Measurements from ENCODE around the gene ABLIM1. TPM values are rescaled to one million over a fixed set of nuclear protein-coding genes. Genes with fewer than 3 reads are reported as not detected.

ABLIM1 gene
- total RNA-seq, 3 donors from 2014 or later, result 89.0 to 216 (median 131) TPM

GRCh38 chr10:114430688-114431413 lies 227.2 kb downstream of the ABLIM1 start:
- peaks cover 0 to 4% of the 10 kb centered on the region in 2 donors for H3K4me1 ChIP-seq
- no peak for DNase-seq (ENCODE audit: low spot score in 2 of 2)
- no peaks in the 10 kb centered on the region for H3K27me3 ChIP-seq
- no peak overlapping the region for H3K4me3 ChIP-seq
- no peaks in the 10 kb centered on the region for H3K9me3 ChIP-seq
- no peak overlapping the region for H3K27ac ChIP-seq
- intact Hi-C loops (cut with DNase I; ENCODE audit: low total_unique reads), result no loop called here
- H3K36me3 ChIP-seq, result no peaks in the 10 kb centered on the region
- no peak for TF ChIP-seq POLR2AphosphoS5 (IDR thresholded peaks at IDR 0.05)
- TF ChIP-seq POLR2A (IDR thresholded peaks at IDR 0.05), result no peak
- TF ChIP-seq CTCF (IDR thresholded peaks at IDR 0.05), result no peak

- Histone ChIP-seq H3K9me3 (no peaks in the 10 kb centered on the region), H3K27me3 (no peaks in the 10 kb centered on the region), H3K27ac (no peak overlapping the region), H3K4me1 (peaks cover 0 to 4% of the 10 kb centered on the region in 2 donors), H3K4me3 (no peak overlapping the region), H3K36me3 (no peaks in the 10 kb centered on the region)
- DNase-seq (ENCODE audit: low spot score in 2 of 2), result no peak
- intact Hi-C loops (cut with DNase I; ENCODE audit: low total_unique reads), result no loop called here
- TF ChIP-seq POLR2AphosphoS5 (IDR thresholded peaks at IDR 0.05), result no peak
- no peak for TF ChIP-seq POLR2A (IDR thresholded peaks at IDR 0.05)
- TF ChIP-seq CTCF (IDR thresholded peaks at IDR 0.05), result no peak
Observed at GRCh38 chr10:114429581-114430335, 228.3 kb downstream of the ABLIM1 start.

- Histone ChIP-seq H3K4me3 (no peak overlapping the region), H3K4me1 (peaks cover 0 to 4% of the 10 kb centered on the region in 2 donors), H3K9me3 (no peaks in the 10 kb centered on the region), H3K27ac (peak overlapping the region; percentile 64 to 88), H3K27me3 (no peaks in the 10 kb centered on the region), H3K36me3 (no peaks in the 10 kb centered on the region)
- TF ChIP-seq CTCF (IDR thresholded peaks at IDR 0.05), result no peak
- no peak for TF ChIP-seq POLR2A (IDR thresholded peaks at IDR 0.05)
- TF ChIP-seq POLR2AphosphoS5 (IDR thresholded peaks at IDR 0.05), result no peak
- intact Hi-C loops (cut with DNase I; ENCODE audit: low total_unique reads), result no loop called here
- no peak for DNase-seq (ENCODE audit: low spot score in 2 of 2)
Observed at GRCh38 chr10:114427124-114427852, 230.8 kb downstream of the ABLIM1 start.

- Histone ChIP-seq H3K36me3 (no peaks in the 10 kb centered on the region), H3K9me3 (no peaks in the 10 kb centered on the region), H3K4me1 (peaks cover 0 to 4% of the 10 kb centered on the region in 2 donors), H3K4me3 (no peak overlapping the region), H3K27me3 (no peaks in the 10 kb centered on the region), H3K27ac (peak overlapping the region; percentile 64 to 88)
- intact Hi-C loops (cut with DNase I; ENCODE audit: low total_unique reads), result no loop called here
- no peak for DNase-seq (ENCODE audit: low spot score in 2 of 2)
- TF ChIP-seq CTCF (IDR thresholded peaks at IDR 0.05) (no peak), POLR2A (IDR thresholded peaks at IDR 0.05) (no peak), POLR2AphosphoS5 (IDR thresholded peaks at IDR 0.05) (no peak)
Observed at GRCh38 chr10:114426476-114426875, 231.6 kb downstream of the ABLIM1 start.
